OCI-LY7 (cell line): ENCODE measurements around the gene SORD. TPM values are rescaled to one million over a fixed set of nuclear protein-coding genes. Genes with fewer than 3 reads are reported as not detected.
"Not testable (repeated sequence)": the region's sequence is repeated elsewhere in the genome, so short reads cannot be mapped to it uniquely, and the experiment has no call there.

Experiments used
- BruUV-seq: library from RNA; stranded (reverse); fragments of 400-500 nt; replicated peaks from 2 replicates; lab custom pipeline; 2021; lab: Mats Ljungman, UMichigan
- CTCF ChIA-PET: fragments of 300-600 bp; sonication (Branson Sonifier 250); formaldehyde crosslinking; loops from one replicate; lab custom pipeline; 2022; ENCODE audit warnings: antibody characterized with exemption; ENCODE audit not compliant: unreplicated experiment; lab: Charles Lee
- POLR2A ChIA-PET: fragments of 300-600 bp; sonication (Branson Sonifier 250); formaldehyde crosslinking; loops from one replicate; lab custom pipeline; 2022; ENCODE audit warnings: antibody characterized with exemption; lab: Charles Lee
- DNase-seq: peaks from one replicate; pipeline ENCODE4 v3.0.0-alpha.2; 2015; ENCODE audit warnings: low spot score
- H2AFZ ChIP-seq: fragments of 200-600 bp; sonication (generic), shearing (Covaris generic); 2 replicates; pipeline ENCODE4 v1.6.1; 2014; ENCODE audit warnings: mild to moderate bottlenecking, antibody characterized with exemption, low read length, moderate library complexity
- H3K27ac ChIP-seq: fragments of 200-600 bp; sonication (generic); 2 replicates; pipeline ENCODE4 v1.5.1; 2014; ENCODE audit warnings: mixed run types, low read depth, mild to moderate bottlenecking, moderate library complexity, low read length, inconsistent platforms; ENCODE audit not compliant: poor library complexity, severe bottlenecking
- H3K36me3 ChIP-seq: fragments of 200-600 bp; sonication (generic); 2 replicates; pipeline ENCODE4 v1.6.1; 2014; ENCODE audit warnings: mild to moderate bottlenecking, antibody characterized with exemption, low read length, moderate library complexity, mixed read lengths; ENCODE audit not compliant: insufficient read depth
- H3K4me1 ChIP-seq: fragments of 200-600 bp; sonication (generic); 2 replicates; pipeline ENCODE4 v1.5.1; 2014; ENCODE audit warnings: mild to moderate bottlenecking, low read length; ENCODE audit not compliant: insufficient read depth, poor library complexity, severe bottlenecking
- H3K4me2 ChIP-seq: fragments of 200-600 bp; sonication (generic); 2 replicates; pipeline ENCODE4 v1.6.1; 2014; ENCODE audit warnings: mild to moderate bottlenecking, low read length
- H3K4me3 ChIP-seq: fragments of 200-600 bp; sonication (generic); 2 replicates; pipeline ENCODE4 v1.5.1; 2014; ENCODE audit warnings: mild to moderate bottlenecking, low read depth, low read length; ENCODE audit not compliant: poor library complexity, severe bottlenecking
- H3K79me2 ChIP-seq: fragments of 200-600 bp; sonication (generic); 2 replicates; pipeline ENCODE4 v1.6.1; 2016; ENCODE audit warnings: low read depth, mild to moderate bottlenecking, low read length, moderate library complexity, mixed read lengths; ENCODE audit not compliant: insufficient read depth
- H3K9me2 ChIP-seq: fragments of 200-600 bp; sonication (generic); 2 replicates; pipeline ENCODE4 v1.6.1; 2016; ENCODE audit warnings: mild to moderate bottlenecking, low read length, mixed read lengths; ENCODE audit not compliant: insufficient read depth
- H3K9me3 ChIP-seq: fragments of 200-600 bp; sonication (generic); 2 replicates; pipeline ENCODE4 v1.6.1; 2014; ENCODE audit warnings: mild to moderate bottlenecking, mixed run types, low read length, mixed read lengths
- H4K20me1 ChIP-seq: fragments of 200-600 bp; sonication (generic); 2 replicates; pipeline ENCODE4 v1.6.1; 2014; ENCODE audit warnings: mild to moderate bottlenecking, antibody characterized with exemption, low read length, moderate library complexity, mixed read lengths; ENCODE audit not compliant: insufficient read depth
- EZH2phosphoT487 ChIP-seq: fragments of 200-600 bp; sonication (generic); IDR thresholded peaks from 2 replicates; pipeline ENCODE4 v1.6.1; 2018; ENCODE audit warnings: low read depth, borderline replicate concordance, mild to moderate bottlenecking, mixed run types, antibody characterized with exemption, low read length, moderate library complexity, mixed read lengths
- intact Hi-C: fragments of 100-400 bp; cut with micrococcal nuclease; formaldehyde crosslinking; loops from one replicate; pipeline ENCODE4 v1.10.0; 2022; ENCODE audit not compliant: unreplicated experiment
- total RNA-seq, 2 experiments: library from RNA; depleted of rRNA in 1 of 2; stranded (reverse); fragments of >200 nt in 1 of 2; shearing (Covaris generic) in 1 of 2; gene quantifications; 2 replicates each; pipeline ENCODE4 v1.2.3, GENCODE V29; 2014 to 2022
- TF ChIP-seq, protein P1 (sequence below): fragments of 200-600 bp; sonication (generic); conservative IDR thresholded peaks from 2 replicates; pipeline ENCODE4 v1.5.1; 2014; ENCODE audit warnings: mild to moderate bottlenecking, antibody characterized with exemption, low read length, moderate library complexity, mixed read lengths

SORD gene
- total RNA-seq, 2 experiments from 2014 or later: 10.4 to 17.8 TPM

DNA sequence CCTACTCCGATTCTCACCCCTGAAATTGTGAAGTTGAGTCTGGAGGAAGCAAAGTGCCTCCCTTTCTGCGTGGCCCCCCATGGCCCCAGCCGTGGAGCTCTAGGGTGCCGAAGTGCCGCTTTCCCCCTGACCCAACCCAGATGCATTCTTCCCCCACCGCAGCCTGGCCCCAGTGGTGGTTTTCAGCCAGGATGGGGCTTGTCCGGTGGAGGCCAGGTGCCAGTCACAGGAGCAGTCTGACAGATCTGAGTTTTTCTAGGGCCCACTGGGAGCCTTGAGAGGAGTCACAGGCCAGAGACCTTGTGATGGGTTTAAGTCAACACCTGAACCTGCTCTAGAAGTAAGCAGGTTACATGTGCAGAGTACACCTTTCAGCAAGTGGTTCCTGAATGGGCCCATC, 39.3 kb downstream of the SORD start:
- H3K4me3 ChIP-seq, BruUV-seq, CTCF ChIA-PET, H3K27ac ChIP-seq, H3K36me3 ChIP-seq, H4K20me1 ChIP-seq, H3K9me3 ChIP-seq, H3K79me2 ChIP-seq, H2AFZ ChIP-seq, H3K4me2 ChIP-seq, POLR2A ChIA-PET, H3K9me2 ChIP-seq, H3K4me1 ChIP-seq, DNase-seq, intact Hi-C loops: not testable (repeated sequence)

DNA sequence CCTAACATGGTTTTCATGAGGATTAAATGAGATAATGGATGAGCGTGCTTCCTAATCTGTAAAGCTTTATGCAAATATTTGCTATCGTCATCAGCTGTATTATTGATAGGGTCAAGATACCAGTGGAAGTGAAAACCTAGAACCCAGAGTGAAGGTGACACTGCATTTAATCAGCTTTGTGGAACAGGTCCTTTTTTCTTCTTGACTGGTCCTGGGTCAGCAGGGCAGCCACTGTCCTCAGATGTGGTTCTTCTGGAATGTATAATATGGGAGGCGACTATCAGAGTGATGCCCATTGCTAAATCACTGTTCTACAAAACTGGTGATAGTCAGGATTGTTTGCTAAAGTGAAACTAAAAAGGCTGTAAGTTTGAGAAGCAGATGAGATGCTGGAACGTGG, 41.4 kb downstream of the SORD start:
- ChIA-PET CTCF (no interaction called here), POLR2A (no interaction called here)
- no peaks in the 10 kb centered on the region for H3K4me1 ChIP-seq
- no peaks in the 10 kb centered on the region; the same call in 1 of the 2 replicates for H3K36me3 ChIP-seq
- H3K9me3 ChIP-seq: no peaks in the 10 kb centered on the region
- H3K4me2 ChIP-seq: no peak overlapping the region
- no peak overlapping the region for H3K27ac ChIP-seq
- no peaks in the 10 kb centered on the region for H3K9me2 ChIP-seq
- DNase-seq: no peak
- intact Hi-C loops: no loop called here
- no peak overlapping the region for H2AFZ ChIP-seq
- H4K20me1 ChIP-seq: no peaks in the 10 kb centered on the region
- TF ChIP-seq, protein P1, sequence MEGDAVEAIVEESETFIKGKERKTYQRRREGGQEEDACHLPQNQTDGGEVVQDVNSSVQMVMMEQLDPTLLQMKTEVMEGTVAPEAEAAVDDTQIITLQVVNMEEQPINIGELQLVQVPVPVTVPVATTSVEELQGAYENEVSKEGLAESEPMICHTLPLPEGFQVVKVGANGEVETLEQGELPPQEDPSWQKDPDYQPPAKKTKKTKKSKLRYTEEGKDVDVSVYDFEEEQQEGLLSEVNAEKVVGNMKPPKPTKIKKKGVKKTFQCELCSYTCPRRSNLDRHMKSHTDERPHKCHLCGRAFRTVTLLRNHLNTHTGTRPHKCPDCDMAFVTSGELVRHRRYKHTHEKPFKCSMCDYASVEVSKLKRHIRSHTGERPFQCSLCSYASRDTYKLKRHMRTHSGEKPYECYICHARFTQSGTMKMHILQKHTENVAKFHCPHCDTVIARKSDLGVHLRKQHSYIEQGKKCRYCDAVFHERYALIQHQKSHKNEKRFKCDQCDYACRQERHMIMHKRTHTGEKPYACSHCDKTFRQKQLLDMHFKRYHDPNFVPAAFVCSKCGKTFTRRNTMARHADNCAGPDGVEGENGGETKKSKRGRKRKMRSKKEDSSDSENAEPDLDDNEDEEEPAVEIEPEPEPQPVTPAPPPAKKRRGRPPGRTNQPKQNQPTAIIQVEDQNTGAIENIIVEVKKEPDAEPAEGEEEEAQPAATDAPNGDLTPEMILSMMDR: no peak
- no peak for TF ChIP-seq EZH2phosphoT487
- no peaks in the 10 kb centered on the region for H3K79me2 ChIP-seq
- no peak overlapping the region for H3K4me3 ChIP-seq
- no TSS peak for BruUV-seq

DNA sequence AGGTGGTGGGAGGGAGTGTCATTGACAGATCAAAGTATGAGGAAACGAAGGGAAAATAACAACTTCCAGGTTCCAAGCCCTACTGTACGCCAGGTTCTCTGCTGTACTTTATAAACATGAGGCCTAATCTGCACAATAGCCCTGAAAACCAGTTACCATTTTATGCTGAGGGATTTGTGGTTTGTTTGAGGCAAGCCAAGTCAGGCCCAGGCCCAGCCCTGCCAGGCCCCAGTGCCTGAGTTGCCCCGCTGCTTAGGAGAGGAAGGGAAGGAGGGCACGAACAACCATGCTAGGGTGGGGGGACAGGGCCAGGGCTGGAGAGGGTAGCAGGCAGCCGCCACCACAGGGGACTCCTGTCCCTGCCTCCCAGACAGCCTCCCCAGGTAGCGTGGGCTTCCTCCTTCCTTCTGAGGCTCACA, 47.0 kb downstream of the SORD start:
- H3K79me2 ChIP-seq, H4K20me1 ChIP-seq, BruUV-seq, H3K27ac ChIP-seq, intact Hi-C loops, H3K4me2 ChIP-seq, H3K9me3 ChIP-seq, H3K36me3 ChIP-seq, H3K4me1 ChIP-seq, H3K9me2 ChIP-seq, H3K4me3 ChIP-seq, H2AFZ ChIP-seq, POLR2A ChIA-PET, CTCF ChIA-PET, DNase-seq: not testable (repeated sequence)

DNA sequence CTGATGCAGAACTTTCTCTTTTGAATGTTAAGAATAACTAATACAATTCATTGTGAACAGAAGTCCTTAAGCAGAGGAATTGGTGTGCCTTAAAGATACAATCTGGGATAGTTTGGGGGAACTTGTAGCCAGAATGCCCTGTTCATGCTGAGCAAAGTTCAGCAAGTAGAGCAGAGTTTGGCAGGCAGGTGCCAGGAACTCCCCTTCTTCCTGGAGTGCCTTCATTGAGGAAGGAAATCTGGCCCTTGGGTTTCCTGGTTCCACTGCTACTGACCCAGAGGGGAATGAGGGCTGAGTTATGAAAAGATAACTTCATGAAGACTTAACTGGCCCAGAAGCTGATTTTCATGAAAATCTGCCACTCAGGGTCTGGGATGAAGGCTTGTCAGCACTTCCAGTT, 50.6 kb downstream of the SORD start:
- H3K9me2 ChIP-seq, CTCF ChIA-PET, H3K79me2 ChIP-seq, DNase-seq, H3K4me2 ChIP-seq, H4K20me1 ChIP-seq, H3K4me3 ChIP-seq, H3K27ac ChIP-seq, H2AFZ ChIP-seq, BruUV-seq, POLR2A ChIA-PET, H3K4me1 ChIP-seq, H3K36me3 ChIP-seq, H3K9me3 ChIP-seq, intact Hi-C loops: not testable (repeated sequence)

DNA sequence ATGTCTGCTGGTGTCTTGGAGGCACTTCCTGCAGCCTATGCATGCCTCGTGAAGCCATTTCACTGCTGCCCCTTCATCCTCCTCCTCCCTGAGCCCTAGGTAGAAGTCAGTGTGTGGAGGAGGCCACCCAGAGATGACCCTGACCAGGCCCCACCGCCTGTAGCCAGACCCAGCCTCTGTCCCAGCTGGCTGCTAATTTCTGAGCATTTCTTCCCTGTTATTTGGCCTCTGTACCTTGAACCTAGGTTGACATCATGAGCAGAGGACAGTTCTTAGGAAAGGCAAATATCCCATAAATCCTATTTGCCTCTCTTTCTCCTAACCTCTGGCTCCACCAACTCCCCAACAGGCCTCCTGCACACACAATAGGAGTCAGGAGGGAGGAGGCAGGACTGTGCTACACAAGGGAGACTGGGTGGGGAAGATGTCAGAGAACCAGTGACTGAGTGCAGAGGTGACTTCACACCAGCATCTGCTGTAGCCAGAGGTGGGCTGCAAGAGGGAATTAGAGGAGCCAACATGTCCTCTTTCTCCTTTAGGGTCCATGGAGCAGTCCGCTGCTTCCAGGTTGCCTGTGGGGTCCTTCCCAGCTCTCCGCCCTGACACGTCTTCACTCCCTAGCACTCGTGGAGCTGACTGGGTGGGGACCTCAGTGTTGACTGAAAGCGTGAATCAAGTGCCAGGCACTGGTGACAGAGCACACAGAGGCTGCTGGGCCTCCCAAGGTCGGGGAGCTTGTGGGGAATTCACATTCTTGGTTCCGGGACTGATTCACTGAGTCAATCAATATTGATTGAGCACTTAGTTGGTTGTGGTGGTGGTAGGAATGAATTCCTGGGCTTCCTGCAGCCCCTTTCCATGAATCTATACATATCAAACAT, 52.7 kb downstream of the SORD start:
- POLR2A ChIA-PET, CTCF ChIA-PET, H4K20me1 ChIP-seq, H3K9me3 ChIP-seq, intact Hi-C loops, H3K4me1 ChIP-seq, H3K36me3 ChIP-seq, H3K4me2 ChIP-seq, H3K9me2 ChIP-seq, H2AFZ ChIP-seq, DNase-seq, H3K4me3 ChIP-seq, BruUV-seq, H3K79me2 ChIP-seq, H3K27ac ChIP-seq: not testable (repeated sequence)
